Measurements from ENCODE around the gene ZC3H12A.

The ZC3H12A gene

DNA sequence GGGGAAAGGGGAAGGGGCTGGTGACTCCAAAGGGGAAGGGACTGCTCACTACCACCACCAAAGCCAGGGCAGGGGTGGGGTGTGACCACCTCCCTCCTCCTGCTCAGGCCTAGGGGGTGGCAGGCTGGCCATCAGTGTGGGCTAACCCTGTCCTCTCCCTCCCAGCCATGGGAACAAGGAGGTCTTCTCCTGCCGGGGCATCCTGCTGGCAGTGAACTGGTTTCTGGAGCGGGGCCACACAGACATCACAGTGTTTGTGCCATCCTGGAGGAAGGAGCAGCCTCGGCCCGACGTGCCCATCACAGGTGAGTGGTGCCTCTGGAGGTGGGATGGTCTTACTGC is 5.7 kb downstream of the ZC3H12A start:
- Mint-ChIP-seq H3K27me3 (no peaks in the 10 kb centered on the region), H3K4me3 (peak overlapping the region; percentile 99), H3K36me3 (peaks cover 21% of the 10 kb centered on the region), H3K27ac (peak overlapping the region; percentile 98), H3K4me1 (ENCODE audit: low read depth) (peaks cover 37% of the 10 kb centered on the region), H3K9me3 (ENCODE audit: low read depth) (no peaks in the 10 kb centered on the region)

DNA sequence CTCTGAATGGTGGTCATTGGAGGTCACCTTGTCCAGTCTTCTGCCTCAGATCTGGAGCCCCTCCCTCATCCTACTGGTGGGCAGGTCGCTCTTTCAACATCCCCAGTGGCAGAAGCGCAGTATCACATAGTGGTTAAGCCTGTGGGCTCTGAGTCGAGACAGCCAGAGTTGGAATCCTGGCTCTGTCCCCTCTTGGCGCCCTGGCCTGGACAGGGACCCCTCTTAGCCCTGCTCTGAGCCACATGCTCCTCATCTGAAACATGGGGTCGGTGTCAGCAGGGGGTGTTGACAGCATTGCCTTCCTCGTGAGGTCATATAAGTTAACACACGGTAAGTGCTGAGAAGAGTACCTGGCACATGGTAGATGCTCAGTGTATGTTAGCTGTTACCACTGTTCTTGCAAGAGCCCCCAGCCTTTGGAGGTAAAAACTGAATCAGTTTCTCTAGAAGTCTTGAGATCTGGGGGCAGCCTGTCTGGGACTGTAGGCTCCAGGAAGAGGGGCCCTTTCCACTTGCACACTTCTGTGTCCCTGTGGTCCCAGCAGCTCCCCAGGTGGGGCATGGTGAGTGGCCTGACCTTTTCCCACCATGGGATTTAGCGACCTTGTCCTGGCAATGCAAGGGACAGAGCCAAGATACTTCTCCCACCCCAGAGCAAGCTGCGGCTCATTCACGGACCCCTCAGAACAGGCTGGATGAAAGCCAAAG is 6.4 kb downstream of the ZC3H12A start:
- no peaks in the 10 kb centered on the region for H3K27me3 Mint-ChIP-seq
- H3K9me3 Mint-ChIP-seq (ENCODE audit: low read depth) = no peaks in the 10 kb centered on the region

DNA sequence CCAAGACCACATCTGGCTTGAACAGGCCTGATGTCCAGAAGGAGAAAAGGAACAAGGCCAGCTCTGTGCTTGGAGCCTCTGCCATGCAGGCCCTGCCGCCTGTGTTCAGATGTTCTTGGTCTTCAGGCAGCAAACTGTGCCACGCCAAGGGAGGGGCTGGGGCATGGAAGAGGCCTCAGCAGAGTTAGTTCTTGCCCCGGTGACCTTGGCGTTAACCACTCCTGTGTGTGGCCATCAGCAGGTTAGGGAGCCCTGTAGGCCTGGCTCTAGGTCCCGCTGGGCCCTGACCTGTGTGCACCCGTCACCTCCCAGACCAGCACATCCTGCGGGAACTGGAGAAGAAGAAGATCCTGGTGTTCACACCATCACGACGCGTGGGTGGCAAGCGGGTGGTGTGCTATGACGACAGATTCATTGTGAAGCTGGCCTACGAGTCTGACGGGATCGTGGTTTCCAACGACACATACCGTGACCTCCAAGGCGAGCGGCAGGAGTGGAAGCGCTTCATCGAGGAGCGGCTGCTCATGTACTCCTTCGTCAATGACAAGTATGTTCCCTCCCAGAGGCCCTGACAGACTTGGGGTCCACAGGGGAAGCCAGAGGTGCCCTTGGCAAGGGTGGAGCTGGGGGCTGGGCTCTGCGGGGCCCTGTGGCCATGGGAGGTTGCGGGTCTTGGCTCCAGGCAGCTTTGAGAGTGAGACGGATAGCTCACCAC is 7.1 kb downstream of the ZC3H12A start:
- H3K27ac Mint-ChIP-seq = peak overlapping the region; percentile 98
- peaks cover 16% of the 10 kb centered on the region for H3K36me3 Mint-ChIP-seq
- H3K27me3 Mint-ChIP-seq = no peaks in the 10 kb centered on the region
- peaks cover 43% of the 10 kb centered on the region for H3K4me1 Mint-ChIP-seq (ENCODE audit: low read depth)
- H3K4me3 Mint-ChIP-seq = peak overlapping the region; percentile 99
- H3K9me3 Mint-ChIP-seq (ENCODE audit: low read depth) = no peaks in the 10 kb centered on the region

More for the DNA sequence above, 6.4 kb downstream of the ZC3H12A start:
- H3K4me1 Mint-ChIP-seq (ENCODE audit: low read depth) = peaks cover 37% of the 10 kb centered on the region
- H3K4me3 Mint-ChIP-seq = peak overlapping the region; percentile 99
- H3K27ac Mint-ChIP-seq = peak overlapping the region; percentile 98
- peaks cover 20% of the 10 kb centered on the region for H3K36me3 Mint-ChIP-seq

DNA sequence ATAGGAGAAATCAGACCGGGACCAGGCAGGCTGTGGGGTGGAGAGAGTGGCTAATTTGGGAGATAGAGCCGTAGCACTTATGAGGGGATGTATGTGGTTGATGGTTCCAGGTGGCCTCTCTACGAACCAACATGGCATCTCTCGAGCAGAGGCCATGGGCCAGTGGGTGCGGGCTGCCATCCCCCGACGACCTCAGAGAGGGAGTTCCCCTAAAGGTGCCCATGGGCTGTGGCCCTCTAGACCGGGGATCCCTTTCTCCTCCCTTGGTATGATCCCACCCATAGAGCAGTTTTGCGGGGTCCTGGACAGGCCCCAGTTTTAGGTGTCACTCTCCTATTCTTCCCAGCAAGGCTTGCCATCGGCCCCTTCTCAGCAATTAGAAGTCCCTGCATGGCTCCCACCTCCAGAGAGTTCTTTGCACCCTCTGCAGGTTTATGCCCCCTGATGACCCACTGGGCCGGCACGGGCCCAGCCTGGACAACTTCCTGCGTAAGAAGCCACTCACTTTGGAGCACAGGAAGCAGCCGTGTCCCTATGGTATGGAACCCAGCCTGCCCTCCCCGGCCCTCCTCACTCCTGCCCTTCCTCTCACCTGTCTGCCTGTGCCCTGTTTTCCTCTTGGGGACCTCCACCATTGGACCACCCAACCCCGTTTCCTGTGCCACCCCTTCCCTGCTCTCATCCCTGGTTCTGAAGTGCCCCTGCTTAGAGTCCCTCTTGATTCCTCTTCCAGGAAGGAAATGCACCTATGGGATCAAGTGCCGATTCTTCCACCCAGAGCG is 7.8 kb downstream of the ZC3H12A start:
- no peaks in the 10 kb centered on the region for H3K27me3 Mint-ChIP-seq
- H3K27ac Mint-ChIP-seq = peak overlapping the region; percentile 98
- H3K4me3 Mint-ChIP-seq = peak overlapping the region; percentile 44
- H3K4me1 Mint-ChIP-seq (ENCODE audit: low read depth) = peaks cover 50% of the 10 kb centered on the region
- H3K9me3 Mint-ChIP-seq (ENCODE audit: low read depth) = no peaks in the 10 kb centered on the region
- H3K36me3 Mint-ChIP-seq = peaks cover 13% of the 10 kb centered on the region

DNA sequence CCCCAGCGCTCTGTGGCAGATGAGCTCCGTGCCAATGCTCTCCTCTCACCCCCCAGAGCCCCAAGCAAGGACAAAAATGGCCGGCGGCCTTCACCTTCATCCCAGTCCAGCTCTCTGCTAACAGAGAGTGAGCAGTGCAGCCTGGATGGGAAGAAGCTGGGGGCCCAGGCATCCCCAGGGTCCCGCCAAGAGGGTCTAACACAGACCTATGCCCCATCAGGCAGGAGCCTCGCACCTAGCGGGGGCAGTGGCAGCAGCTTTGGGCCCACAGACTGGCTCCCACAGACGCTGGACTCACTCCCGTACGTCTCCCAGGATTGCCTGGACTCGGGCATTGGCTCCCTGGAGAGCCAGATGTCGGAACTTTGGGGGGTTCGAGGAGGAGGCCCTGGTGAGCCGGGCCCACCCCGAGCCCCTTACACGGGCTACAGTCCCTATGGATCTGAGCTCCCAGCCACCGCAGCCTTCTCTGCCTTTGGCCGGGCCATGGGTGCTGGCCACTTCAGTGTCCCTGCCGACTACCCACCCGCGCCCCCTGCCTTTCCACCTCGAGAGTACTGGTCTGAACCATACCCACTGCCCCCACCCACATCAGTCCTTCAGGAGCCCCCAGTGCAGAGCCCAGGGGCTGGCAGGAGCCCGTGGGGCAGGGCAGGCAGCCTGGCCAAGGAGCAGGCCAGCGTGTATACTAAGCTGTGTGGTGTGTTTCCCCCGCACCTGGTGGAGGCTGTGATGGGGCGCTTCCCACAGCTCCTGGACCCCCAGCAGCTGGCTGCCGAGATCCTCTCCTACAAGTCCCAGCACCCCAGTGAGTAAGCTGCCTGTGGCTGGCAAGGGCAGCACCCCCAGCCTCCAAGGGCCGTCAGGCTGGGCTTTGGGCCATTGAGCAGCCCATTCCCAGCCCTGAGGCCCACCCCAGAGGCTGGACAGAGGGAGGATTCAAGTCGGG is 8.7 kb downstream of the ZC3H12A start:
- Mint-ChIP-seq H3K4me1 (ENCODE audit: low read depth) (peaks cover 49% of the 10 kb centered on the region), H3K36me3 (peaks cover 7% of the 10 kb centered on the region), H3K9me3 (ENCODE audit: low read depth) (no peaks in the 10 kb centered on the region), H3K27ac (peak overlapping the region; percentile 98), H3K4me3 (no peak overlapping the region), H3K27me3 (no peaks in the 10 kb centered on the region)

DNA sequence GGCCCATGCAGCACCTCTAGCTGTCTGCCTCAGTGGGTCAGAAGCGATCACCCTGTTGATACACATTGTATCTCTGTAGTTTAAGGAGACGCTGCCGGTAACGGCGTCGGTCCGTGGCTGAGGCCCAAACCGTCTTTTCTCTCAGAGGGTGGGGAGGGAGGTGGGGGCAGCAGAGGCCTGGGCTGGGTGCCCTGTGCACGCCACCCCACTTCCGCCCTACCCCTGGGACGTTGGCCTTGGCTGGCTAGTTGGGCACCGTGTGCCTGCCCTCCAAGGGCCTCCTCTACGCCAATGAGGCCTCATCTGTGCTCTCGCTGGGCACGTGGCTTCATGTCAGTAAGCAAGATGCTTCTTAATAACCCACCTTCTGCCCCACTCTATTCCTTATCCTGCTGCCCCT is 9.4 kb downstream of the ZC3H12A start:
- no peak overlapping the region for H3K4me3 Mint-ChIP-seq
- no peaks in the 10 kb centered on the region for H3K27me3 Mint-ChIP-seq
- H3K9me3 Mint-ChIP-seq (ENCODE audit: low read depth) = no peaks in the 10 kb centered on the region
- peaks cover 2% of the 10 kb centered on the region for H3K36me3 Mint-ChIP-seq
- peak overlapping the region; percentile 67 for H3K27ac Mint-ChIP-seq
- H3K4me1 Mint-ChIP-seq (ENCODE audit: low read depth) = peaks cover 45% of the 10 kb centered on the region

DNA sequence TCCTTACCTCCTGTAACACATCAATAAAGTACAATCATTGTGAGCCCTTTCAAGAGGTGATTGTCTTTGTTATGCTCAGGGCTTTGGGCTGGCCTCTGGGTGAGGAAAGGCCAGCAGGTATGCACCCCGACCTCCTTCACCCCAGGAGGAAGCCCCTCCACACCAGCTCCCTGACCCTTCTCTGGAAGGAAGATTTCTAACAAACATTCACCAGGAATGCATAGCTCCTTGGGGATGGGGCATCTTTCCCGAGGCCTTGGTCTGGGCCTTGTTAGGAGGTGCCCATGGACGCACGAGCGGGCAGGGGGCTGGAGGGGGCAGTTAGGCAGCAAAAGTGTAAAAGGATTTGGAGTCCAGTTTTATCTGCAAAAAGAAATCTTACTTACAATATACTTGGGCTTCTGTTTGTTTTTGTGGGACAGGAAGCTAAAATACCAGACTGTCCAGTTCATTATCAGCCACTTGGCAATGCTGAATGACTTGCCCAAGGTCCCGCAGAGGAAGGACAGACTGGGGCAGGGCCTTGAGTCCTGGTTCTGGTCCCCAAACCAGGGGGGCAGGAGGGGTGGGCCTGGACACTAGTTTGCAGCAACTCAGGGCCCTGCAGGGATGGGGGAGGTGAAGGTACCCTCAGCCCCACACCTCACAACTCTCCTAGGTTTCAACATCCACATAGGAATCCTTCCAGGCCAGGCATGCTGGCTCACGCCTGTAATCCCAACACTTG is 10.1 kb downstream of the ZC3H12A start:
- no peak overlapping the region for H3K4me3 Mint-ChIP-seq
- H3K9me3 Mint-ChIP-seq (ENCODE audit: low read depth) = no peaks in the 10 kb centered on the region
- no peaks in the 10 kb centered on the region for H3K27me3 Mint-ChIP-seq
- peaks cover 42% of the 10 kb centered on the region for H3K4me1 Mint-ChIP-seq (ENCODE audit: low read depth)
- peak overlapping the region; percentile 67 for H3K27ac Mint-ChIP-seq
- H3K36me3 Mint-ChIP-seq = peaks cover 2% of the 10 kb centered on the region

DNA sequence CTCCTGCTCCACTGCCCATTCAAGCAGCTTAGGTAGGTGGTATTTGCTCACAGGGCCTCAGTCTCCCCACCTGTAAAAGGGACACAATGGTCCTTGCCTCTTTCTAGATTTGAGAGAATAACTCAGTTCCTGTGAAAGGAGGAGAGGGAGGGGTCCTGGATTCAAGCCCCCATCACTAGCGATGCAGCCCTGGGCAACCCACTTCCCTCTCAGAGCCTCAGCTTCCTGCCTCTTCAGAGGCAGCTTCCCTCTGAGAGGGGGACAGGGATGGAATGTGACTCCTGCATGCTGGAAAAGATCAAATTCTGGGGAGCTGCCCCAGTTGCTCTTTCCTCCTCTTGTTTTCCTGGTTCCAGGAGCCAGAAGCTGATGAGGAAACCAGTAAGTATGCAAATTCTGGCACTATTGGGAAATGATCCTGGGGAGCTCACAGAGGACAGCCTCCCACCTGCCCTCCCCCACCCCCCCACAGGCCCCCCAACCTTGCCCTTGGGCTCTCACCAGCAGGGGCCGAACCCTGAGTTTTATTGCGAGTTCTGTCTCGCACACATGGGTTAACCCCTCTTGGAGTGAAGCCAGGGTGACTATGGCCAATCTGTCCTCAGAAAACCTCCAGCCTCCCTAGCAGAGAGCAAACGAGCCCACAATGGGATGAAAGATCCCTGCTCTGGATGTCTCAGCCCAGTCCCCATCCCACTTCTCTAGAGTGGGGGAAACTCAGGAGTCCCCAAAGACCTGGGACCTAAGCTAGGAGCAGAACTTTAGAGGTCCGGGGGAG is 11.7 kb downstream of the ZC3H12A start:
- H3K4me3 Mint-ChIP-seq = no peak overlapping the region
- H3K4me1 Mint-ChIP-seq (ENCODE audit: low read depth) = peaks cover 32% of the 10 kb centered on the region
- H3K36me3 Mint-ChIP-seq = no peaks in the 10 kb centered on the region
- no peaks in the 10 kb centered on the region for H3K27me3 Mint-ChIP-seq
- peak overlapping the region; percentile 61 for H3K27ac Mint-ChIP-seq
- no peaks in the 10 kb centered on the region for H3K9me3 Mint-ChIP-seq (ENCODE audit: low read depth)

DNA sequence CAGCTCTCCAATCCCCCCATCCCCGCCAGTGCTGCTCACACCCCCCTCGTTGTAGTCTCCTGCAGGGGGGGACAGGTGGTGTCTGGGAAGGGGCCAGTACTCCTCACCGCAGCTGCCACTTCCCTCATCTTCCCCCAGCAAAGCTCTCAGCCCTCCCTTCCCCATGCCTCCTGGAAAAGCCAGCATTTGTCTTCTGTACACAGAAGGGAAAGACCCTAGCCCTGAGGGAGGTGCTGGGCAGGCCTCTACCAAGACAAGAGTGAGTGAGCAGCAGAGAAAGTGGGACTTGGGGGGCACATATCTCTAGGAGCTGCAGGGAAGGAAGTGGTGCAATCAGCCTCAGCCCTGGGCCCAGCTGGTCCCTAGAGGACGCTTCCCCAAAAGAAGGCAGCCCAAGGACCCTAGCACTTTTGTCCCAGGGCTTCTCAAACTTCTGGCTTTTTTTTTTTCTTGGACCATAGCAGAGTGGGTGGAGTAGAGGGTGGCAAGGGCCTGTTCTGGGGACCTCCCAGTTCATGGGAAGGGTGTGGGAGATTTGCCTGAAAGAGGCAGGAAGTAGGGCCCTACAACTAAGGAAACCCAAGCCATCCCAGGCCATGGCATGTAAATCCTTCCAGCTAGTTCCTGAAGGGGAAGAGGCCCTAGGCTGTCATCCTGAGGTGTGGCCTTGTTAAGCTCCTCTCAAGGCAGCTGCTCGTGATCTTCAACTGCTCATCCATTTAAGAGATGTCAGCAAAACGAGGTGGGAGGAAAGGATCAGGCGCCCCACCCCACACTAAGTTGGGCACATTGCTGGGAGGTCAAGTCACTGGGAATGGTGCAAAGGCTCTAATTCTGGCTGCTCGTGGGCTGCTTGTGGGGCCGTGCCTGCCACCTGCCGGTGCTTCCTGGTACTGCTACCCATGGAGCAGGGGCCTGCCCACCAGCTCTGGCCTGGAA is 12.6 kb downstream of the ZC3H12A start:
- Mint-ChIP-seq H3K27me3 (no peaks in the 10 kb centered on the region), H3K4me3 (no peak overlapping the region), H3K27ac (peak overlapping the region; percentile 30), H3K4me1 (ENCODE audit: low read depth) (peaks cover 26% of the 10 kb centered on the region), H3K36me3 (no peaks in the 10 kb centered on the region), H3K9me3 (ENCODE audit: low read depth) (no peaks in the 10 kb centered on the region)

DNA sequence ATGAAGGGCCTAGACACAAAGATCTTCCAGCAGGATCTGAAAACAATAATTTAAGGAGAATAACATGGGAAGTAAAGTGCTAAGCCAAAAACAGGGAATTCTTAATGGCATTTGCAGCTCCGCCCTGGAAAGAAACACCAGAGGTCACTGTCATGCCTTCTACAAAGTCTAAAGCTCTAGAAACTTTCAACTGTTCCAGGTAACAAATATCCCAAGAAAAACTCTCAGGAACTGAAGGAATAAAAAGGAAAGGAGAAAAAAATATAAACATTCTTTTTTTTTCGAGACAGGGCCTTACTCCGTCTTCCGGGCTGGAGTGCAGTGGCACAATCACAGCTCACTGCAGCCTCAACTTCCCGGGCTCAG is 13.2 kb downstream of the ZC3H12A start:
- H3K9me3 Mint-ChIP-seq (ENCODE audit: low read depth) = no peaks in the 10 kb centered on the region
- no peaks in the 10 kb centered on the region for H3K27me3 Mint-ChIP-seq
- no peaks in the 10 kb centered on the region for H3K36me3 Mint-ChIP-seq
- H3K4me1 Mint-ChIP-seq (ENCODE audit: low read depth) = peaks cover 23% of the 10 kb centered on the region
- no peak overlapping the region for H3K4me3 Mint-ChIP-seq
- no peak overlapping the region for H3K27ac Mint-ChIP-seq

DNA sequence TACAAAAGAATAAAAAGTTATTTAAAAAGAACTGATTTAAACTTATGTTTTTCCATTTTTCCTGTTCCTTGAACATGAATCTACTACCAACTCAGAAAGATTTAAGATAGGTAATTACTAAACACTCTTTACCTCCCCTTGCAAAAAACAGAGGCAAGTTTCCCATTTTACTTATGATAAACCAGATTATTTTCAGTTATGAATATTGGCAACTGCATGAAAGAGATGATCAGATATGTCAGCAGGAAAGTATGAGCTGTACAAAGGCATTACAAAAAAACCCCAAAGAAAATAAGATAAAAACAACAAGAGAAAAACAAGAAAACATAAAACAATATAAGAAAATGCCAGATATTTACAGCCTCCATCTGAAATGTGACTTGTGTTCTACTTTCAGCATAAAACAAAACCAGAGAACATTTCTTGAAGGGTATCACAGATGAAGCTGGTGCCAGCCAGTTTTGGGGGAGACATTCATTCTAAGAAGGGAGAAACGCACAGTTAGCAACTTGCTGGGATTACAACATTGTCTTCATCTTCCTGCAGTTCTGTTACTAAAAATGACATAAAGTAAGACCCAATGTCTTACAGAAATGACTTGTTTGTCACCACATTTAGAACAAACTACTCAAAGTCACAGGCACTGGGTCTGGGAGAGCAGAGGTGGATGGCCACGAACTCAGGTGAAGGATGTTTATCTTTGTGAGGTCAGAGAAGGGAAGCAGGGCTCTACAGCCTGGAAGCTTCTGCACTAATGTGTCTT is 19.1 kb downstream of the ZC3H12A start:
- peak overlapping the region; percentile 76 for H3K27ac Mint-ChIP-seq
- H3K4me3 Mint-ChIP-seq = no peak overlapping the region
- no peaks in the 10 kb centered on the region for H3K9me3 Mint-ChIP-seq (ENCODE audit: low read depth)
- H3K4me1 Mint-ChIP-seq (ENCODE audit: low read depth) = peaks cover 11% of the 10 kb centered on the region
- no peaks in the 10 kb centered on the region for H3K36me3 Mint-ChIP-seq
- no peaks in the 10 kb centered on the region for H3K27me3 Mint-ChIP-seq

DNA sequence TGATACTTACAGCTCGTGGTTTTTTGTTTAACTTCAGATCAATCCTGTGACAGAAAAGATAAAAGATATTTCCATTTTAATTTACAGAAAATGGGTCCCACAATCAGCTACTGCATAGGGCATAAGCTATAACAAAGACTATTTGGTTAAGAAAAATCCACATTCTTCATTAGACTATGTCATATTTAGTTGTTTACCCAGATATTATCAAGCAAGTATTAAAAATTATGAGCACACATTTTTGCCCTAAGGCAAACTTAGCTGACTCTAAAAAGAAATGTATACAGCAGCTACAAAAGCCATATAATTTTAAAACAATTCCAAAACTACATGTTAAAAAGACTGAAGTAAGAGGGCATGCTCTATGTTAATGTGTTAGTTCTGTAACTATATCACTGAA is 21.5 kb downstream of the ZC3H12A start:
- no peaks in the 10 kb centered on the region for H3K27me3 Mint-ChIP-seq
- H3K36me3 Mint-ChIP-seq = no peaks in the 10 kb centered on the region
- H3K4me3 Mint-ChIP-seq = no peak overlapping the region
- H3K9me3 Mint-ChIP-seq (ENCODE audit: low read depth) = no peaks in the 10 kb centered on the region
- no peak overlapping the region for H3K27ac Mint-ChIP-seq
- peaks cover 11% of the 10 kb centered on the region for H3K4me1 Mint-ChIP-seq (ENCODE audit: low read depth)

Data from activated naive CD8-positive, alpha-beta T cell (primary cell).